H1 (cell line): ENCODE measurements around the gene ANK2. TPM values are rescaled to one million over a fixed set of nuclear protein-coding genes. Genes with fewer than 3 reads are reported as not detected.

Experiments used
- CTCF ChIA-PET: fragments of 300-600 bp; sonication (Branson Sonifier 250); formaldehyde crosslinking; loops from one replicate; lab custom pipeline; 2021; ENCODE audit not compliant: partially characterized antibody; lab: Charles Lee
- POLR2A ChIA-PET: fragments of 300-600 bp; sonication (Branson Sonifier 250); formaldehyde crosslinking; loops from one replicate; lab custom pipeline; 2021; ENCODE audit warnings: inconsistent platforms; ENCODE audit not compliant: partially characterized antibody; lab: Charles Lee
- DNase-seq, 2 experiments: peaks; one replicate each; pipeline versions ENCODE4 v3.0.0 to v3.0.0-alpha.2; 2010 to 2022; ENCODE audit warnings: low spot score in 2 of 2, low read depth in 1 of 2, mixed read lengths in 1 of 2
- FAIRE-seq: peaks from 2 replicates; lab custom pipeline; 2011; peaks lifted over from hg19 to GRCh38; lab: Jason Lieb, UNC
- H2AFZ ChIP-seq: 2 replicates; pipeline ENCODE4 v1.8.1; 2012; ENCODE audit warnings: low read length, inconsistent platforms
- H2AK5ac ChIP-seq: 2 replicates; pipeline ENCODE4 v1.6.1; 2013; ENCODE audit warnings: low read depth, low read length
- H2BK120ac ChIP-seq: replicated peaks from 2 replicates; pipeline ENCODE3; 2013; ENCODE audit warnings: low read depth, low read length, inconsistent platforms
- H2BK12ac ChIP-seq: 2 replicates; pipeline ENCODE4 v1.6.1; 2013; ENCODE audit warnings: low read depth, low read length
- H2BK15ac ChIP-seq: 2 replicates; pipeline ENCODE4 v1.6.1; 2013; ENCODE audit warnings: low read length
- H2BK20ac ChIP-seq: 2 replicates; pipeline ENCODE4 v1.6.1; 2013; ENCODE audit warnings: low read length
- H2BK5ac ChIP-seq: 2 replicates; pipeline ENCODE4 v1.6.1; 2013; ENCODE audit warnings: low read depth, low read length
- H3K14ac ChIP-seq: 2 replicates; pipeline ENCODE4 v1.6.1; 2013; ENCODE audit warnings: inconsistent platforms; ENCODE audit not compliant: insufficient read length
- H3K18ac ChIP-seq: 2 replicates; pipeline ENCODE4 v1.6.1; 2013; ENCODE audit warnings: low read length; ENCODE audit errors: extremely low read depth
- H3K23ac ChIP-seq: 2 replicates; pipeline ENCODE4 v1.6.1; 2013; ENCODE audit warnings: inconsistent platforms; ENCODE audit not compliant: insufficient read length
- H3K23me2 ChIP-seq: 2 replicates; pipeline ENCODE4 v1.6.1; 2013; ENCODE audit warnings: low read depth, low read length
- H3K27ac ChIP-seq: 2 replicates; pipeline ENCODE4 v1.6.1; 2011; ENCODE audit warnings: low read depth, low read length, inconsistent platforms
- H3K27me3 ChIP-seq, 4 experiments: replicated peaks in 1 of 4; 1 replicate in 1 of 4; 2 replicates in 3 of 4; pipeline versions ENCODE4 v1.6.1 to v1.8.1; 2011 to 2013; ENCODE audit warnings: low read length in 3 of 4, mild to moderate bottlenecking in 3 of 4, inconsistent platforms in 2 of 4, mixed read lengths in 2 of 4, moderate library complexity in 1 of 4; ENCODE audit not compliant: control insufficient read depth in 3 of 4, insufficient read depth in 3 of 4; ENCODE audit errors: extremely low read depth in 1 of 4
- H3K36me3 ChIP-seq, 4 experiments: 2 replicates each; pipeline versions ENCODE4 v1.6.1 to v1.8.1; 2011 to 2013; ENCODE audit warnings: mild to moderate bottlenecking in 4 of 4, low read length in 3 of 4, moderate library complexity in 2 of 4, control low read depth in 1 of 4, inconsistent platforms in 1 of 4; ENCODE audit not compliant: insufficient read depth in 4 of 4, control insufficient read depth in 2 of 4
- H3K4ac ChIP-seq: replicated peaks from 2 replicates; pipeline ENCODE3; 2013; ENCODE audit warnings: low read length, low read depth, mixed read lengths, inconsistent platforms; ENCODE audit not compliant: insufficient read length
- H3K4me1 ChIP-seq, 4 experiments: replicated peaks in 1 of 4; 1 replicate in 1 of 4; 2 replicates in 3 of 4; pipeline versions ENCODE4 v1.6.1 to v1.8.1; 2011 to 2013; ENCODE audit warnings: low read length in 3 of 4, inconsistent platforms in 2 of 4, mixed read lengths in 1 of 4; ENCODE audit not compliant: insufficient read depth in 4 of 4, control insufficient read depth in 3 of 4
- H3K4me2 ChIP-seq, 2 experiments: 2 replicates each; pipeline versions ENCODE4 v1.6.1 to v1.8.1; 2011 to 2013; ENCODE audit warnings: low read depth in 2 of 2, low read length in 2 of 2, control low read depth in 1 of 2, inconsistent platforms in 1 of 2, mild to moderate bottlenecking in 1 of 2; ENCODE audit not compliant: insufficient read depth in 1 of 2
- H3K4me3 ChIP-seq, 4 experiments: fragments of 200-600, 300-600 bp in 1 of 4; sonication (generic), shearing (Covaris generic), sonication (Bioruptor Twin) in 1 of 4; 2 replicates each; pipeline versions ENCODE4 v1.5.1 to v1.8.1; 2011 to 2016; ENCODE audit warnings: low read length in 4 of 4, low read depth in 3 of 4, control low read depth in 2 of 4, inconsistent platforms in 2 of 4, mild to moderate bottlenecking in 2 of 4, mixed read lengths in 1 of 4, moderate library complexity in 1 of 4; ENCODE audit not compliant: insufficient read depth in 2 of 4; ENCODE audit errors: extremely low read depth in 1 of 4
- H3K56ac ChIP-seq: replicated peaks from 2 replicates; pipeline ENCODE3; 2013; ENCODE audit warnings: low read depth, mild to moderate bottlenecking, mixed read lengths, low read length, inconsistent platforms; ENCODE audit not compliant: insufficient read length
- H3K79me1 ChIP-seq: 2 replicates; pipeline ENCODE4 v1.6.1; 2013; ENCODE audit warnings: low read depth, low read length, control low read depth
- H3K79me2 ChIP-seq, 2 experiments: 2 replicates each; pipeline versions ENCODE4 v1.6.1 to v1.8.1; 2012 to 2013; ENCODE audit warnings: low read length in 2 of 2, mild to moderate bottlenecking in 2 of 2, inconsistent platforms in 1 of 2; ENCODE audit not compliant: insufficient read depth in 2 of 2, control insufficient read depth in 1 of 2
- H3K9ac ChIP-seq, 4 experiments: replicated peaks in 1 of 4; 1 replicate in 1 of 4; 2 replicates in 3 of 4; pipeline versions ENCODE4 v1.6.1 to v1.8.1; 2011 to 2013; ENCODE audit warnings: low read depth in 3 of 4, low read length in 3 of 4, control low read depth in 2 of 4, mild to moderate bottlenecking in 2 of 4, moderate library complexity in 2 of 4, inconsistent platforms in 1 of 4; ENCODE audit errors: extremely low read depth in 1 of 4
- H3K9me3 ChIP-seq, 2 experiments: 2 replicates each; pipeline versions ENCODE4 v1.6.1 to v1.8.1; 2012 to 2013; ENCODE audit warnings: mild to moderate bottlenecking in 2 of 2, moderate library complexity in 2 of 2, control low read depth in 1 of 2, inconsistent platforms in 1 of 2, low read depth in 1 of 2, low read length in 1 of 2, mixed read lengths in 1 of 2; ENCODE audit not compliant: insufficient read depth in 2 of 2
- H4K20me1 ChIP-seq, 2 experiments: replicated peaks in 1 of 2; 2 replicates each; pipeline versions ENCODE3 to v1.8.1; 2011 to 2013; ENCODE audit warnings: inconsistent platforms in 2 of 2, low read length in 2 of 2, mild to moderate bottlenecking in 1 of 2; ENCODE audit not compliant: insufficient read depth in 2 of 2, control insufficient read depth in 1 of 2
- H4K5ac ChIP-seq: 2 replicates; pipeline ENCODE4 v1.6.1; 2013; ENCODE audit warnings: low read length, low read depth, mixed read lengths, inconsistent platforms; ENCODE audit not compliant: insufficient read length
- H4K8ac ChIP-seq: 2 replicates; pipeline ENCODE4 v1.8.0; 2013; ENCODE audit warnings: mild to moderate bottlenecking, moderate library complexity, low read length, inconsistent platforms; ENCODE audit not compliant: insufficient read depth; ENCODE audit errors: extremely low read depth
- H4K91ac ChIP-seq: replicated peaks from 2 replicates; pipeline ENCODE3; 2013; ENCODE audit warnings: low read length, mixed read lengths, inconsistent platforms; ENCODE audit not compliant: insufficient read length
- BACH1 ChIP-seq: IDR thresholded peaks from 2 replicates; pipeline ENCODE4 v1.6.1; 2012; ENCODE audit warnings: low read length, improper control_type of control experiment
- BRCA1 ChIP-seq: IDR thresholded peaks from 2 replicates; pipeline ENCODE4 v1.6.1; 2012; ENCODE audit warnings: low read depth, low read length, improper control_type of control experiment
- CBX8 ChIP-seq: fragments of 300-800, 300-1000 bp; sonication (generic); IDR thresholded peaks from 2 replicates; pipeline ENCODE4 v1.7.1; 2016; ENCODE audit warnings: low read depth, low read length, borderline replicate concordance
- CEBPB ChIP-seq: IDR thresholded peaks from 2 replicates; pipeline ENCODE4 v1.6.1; 2012; ENCODE audit warnings: low read depth, low read length
- FOSL1 ChIP-seq: IDR thresholded peaks from 2 replicates; pipeline ENCODE4 v1.6.1; 2011; ENCODE audit warnings: mild to moderate bottlenecking, low read depth, low read length, moderate library complexity; ENCODE audit not compliant: insufficient read depth
- JUN ChIP-seq: IDR thresholded peaks from 2 replicates; pipeline ENCODE4 v1.6.1; 2011; ENCODE audit warnings: low read depth, mild to moderate bottlenecking, improper control_type of control experiment, low read length
- POLR2A ChIP-seq, 2 experiments: IDR thresholded peaks; 1 replicate in 1 of 2; 2 replicates in 1 of 2; pipeline ENCODE4 v1.6.1; 2011; ENCODE audit warnings: low read depth in 2 of 2, low read length in 2 of 2, mild to moderate bottlenecking in 2 of 2; ENCODE audit errors: control extremely low read depth in 1 of 2
- POLR2AphosphoS5 ChIP-seq: IDR thresholded peaks from 2 replicates; pipeline ENCODE4 v1.6.1; 2011; ENCODE audit warnings: low read depth, low read length
- polyA plus RNA-seq, 7 experiments: library from polyadenylated mRNA; depleted of rRNA in 3 of 7; stranded (reverse) in 5 of 7; unstranded in 2 of 7; fragments of >200 nt in 5 of 7; fragments of 200-250 nt in 2 of 7; gene quantifications; 1 replicate in 5 of 7; 2 replicates in 1 of 7; 4 replicates in 1 of 7; pipeline versions ENCODE4 v1.2.1 to v1.2.3, GENCODE V29; 2011 to 2013; ENCODE audit warnings: missing spikeins in 2 of 7, mixed read lengths in 2 of 7
- total RNA-seq: library from RNA; stranded (reverse); fragmentation: NEBNext Ultra II Directional; extraction: Animal tissue kit (Norgen Biotek cat#: 25700); gene quantifications from 2 replicates; pipeline ENCODE4 v1.2.1, GENCODE V29; 2021

Gene ANK2
- total and polyA plus RNA-seq, 2 of the 8 experiments (the other 6 are each of a cell fraction or from before 2014, with no cell fraction given), result 14.2 to 35.1 TPM

DNA sequence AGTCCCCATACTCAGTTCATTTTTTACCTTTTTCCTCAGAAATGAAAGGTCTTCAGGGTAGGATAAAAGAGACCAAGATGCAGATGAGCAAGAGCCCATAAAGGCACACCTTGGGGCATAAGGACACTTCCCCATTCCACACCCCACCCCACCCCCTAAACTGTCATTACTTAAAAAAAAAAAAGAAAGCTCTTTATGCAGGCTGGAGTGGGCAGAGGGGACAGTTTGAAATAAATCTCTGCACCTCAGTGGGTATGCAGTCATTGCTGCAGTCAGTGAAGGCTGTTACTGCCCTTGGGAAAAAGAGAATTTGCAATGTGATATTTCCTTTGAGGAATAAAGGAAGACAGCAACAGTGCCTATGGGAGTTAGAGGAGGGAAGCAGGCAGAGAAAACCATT lies 137.5 kb downstream of the ANK2 start:
- Histone ChIP-seq H2BK12ac (no peak overlapping the region), H3K23ac (no peak overlapping the region), H3K56ac (no peak overlapping the region), H3K4me1 (peaks cover 0 to 2% (median 0%) of the 10 kb centered on the region in 4 experiments; a peak in 2 of 7 replicates), H2BK120ac (no peak overlapping the region), H4K5ac (no peak overlapping the region), H3K79me1 (no peaks in the 10 kb centered on the region), H4K20me1 (peaks cover 0 to 1% of the 10 kb centered on the region in 2 experiments), H2BK20ac (no peak overlapping the region), H3K23me2 (no peaks in the 10 kb centered on the region; the same call in 1 of the 2 replicates), H3K4me3 (no peak overlapping the region), H3K9ac (no peak overlapping the region), H3K27ac (no peak overlapping the region), H4K8ac (no peak overlapping the region), H3K4ac (no peak overlapping the region), H3K9me3 (no peaks in the 10 kb centered on the region; a peak in 1 of 4 replicates), H2BK5ac (no peak overlapping the region), H4K91ac (no peak overlapping the region), H2BK15ac (no peak overlapping the region), H2AFZ (no peak overlapping the region), H3K36me3 (peaks cover 0 to 4% (median 0%) of the 10 kb centered on the region in 4 experiments; a peak in 1 of 8 replicates), H2AK5ac (no peak overlapping the region), H3K4me2 (no peak overlapping the region), H3K18ac (no peak overlapping the region), H3K79me2 (no peaks in the 10 kb centered on the region), H3K14ac (no peak overlapping the region), H3K27me3 (no peaks in the 10 kb centered on the region)
- no peak for FAIRE-seq
- POLR2A ChIA-PET, result no interaction called here
- no peak for DNase-seq
- CTCF ChIA-PET, result interaction anchor here (1.1 kb wide), 1 partner anchor 12 kb away, joined by 3 read pairs; no protein-coding TSS in a partner anchor
- no peak for TF ChIP-seq CEBPB
- TF ChIP-seq POLR2AphosphoS5, result no peak
- no peak for TF ChIP-seq BACH1
- TF ChIP-seq POLR2A (IDR thresholded peaks at IDR 0.05; ENCODE audit: control extremely low read depth in 1 of 2, low read depth in 2 of 2, low read length in 2 of 2), result no peak
- TF ChIP-seq JUN, result no peak
- no peak for TF ChIP-seq FOSL1
- no peak for TF ChIP-seq BRCA1
- TF ChIP-seq CBX8, result no peak
